HCT116 (cell line): ENCODE data around the gene RMI1. TPM values are rescaled to one million over a fixed set of nuclear protein-coding genes. Genes with fewer than 3 reads are reported as not detected.

Experiments
- ATAC-seq: fragments of 200-7000 bp; cut with Tn5 transposase; 2 replicates; pipeline ENCODE4 v1.9.1; 2020; ENCODE audit warnings: mild to moderate bottlenecking, moderate library complexity
- BruUV-seq: library from RNA; stranded (reverse); fragments of 400-500 nt; replicated peaks from 2 replicates; lab custom pipeline; 2021; lab: Mats Ljungman, UMichigan
- CTCF ChIA-PET: fragments of 300-600 bp; sonication (Branson Sonifier 250); formaldehyde crosslinking; loops from one replicate; lab custom pipeline; 2021; ENCODE audit warnings: antibody characterized with exemption; lab: Charles Lee
- POLR2A ChIA-PET: fragments of 300-600, 350-600 bp; sonication (Branson Sonifier 250); formaldehyde crosslinking; loops from one replicate; lab custom pipeline; 2021; ENCODE audit warnings: antibody characterized with exemption; lab: Charles Lee
- RAD21 ChIA-PET, 2 experiments: fragments of 300-600 bp; sonication (Branson Sonifier 250); formaldehyde crosslinking; loops; one replicate each; lab custom pipeline; 2023; ENCODE audit warnings: low total read pairs in 2 of 2; ENCODE audit not compliant: uncharacterized antibody in 2 of 2, unreplicated experiment in 2 of 2, low non-redundant PET in 1 of 2; lab: Charles Lee
- DNase-seq: peaks from one replicate; pipeline ENCODE4 v3.0.0-alpha.2; 2010; ENCODE audit warnings: low read depth, low spot score
- H2AFZ ChIP-seq: fragments of 200-600 bp; shearing (Covaris generic), sonication (generic); 2 replicates; pipeline ENCODE4 v1.6.1; 2017; ENCODE audit warnings: low read depth, mixed run types, mixed read lengths, antibody characterized with exemption, low read length; ENCODE audit not compliant: poor library complexity, severe bottlenecking
- H3K27ac ChIP-seq: 2 replicates; pipeline ENCODE4 v1.5.1; 2012; ENCODE audit warnings: low read depth, low read length
- H3K27me3 ChIP-seq: fragments of 200-600 bp; sonication (generic); 2 replicates; pipeline ENCODE4 v1.6.1; 2016; ENCODE audit warnings: mixed run types, low read length, mixed read lengths; ENCODE audit not compliant: insufficient read depth
- H3K36me3 ChIP-seq, 2 experiments: fragments of 200-500 bp in 1 of 2; fragments of 200-600 bp in 1 of 2; sonication (Bioruptor generic) in 1 of 2; sonication (generic) in 1 of 2; 2 replicates each; pipeline versions ENCODE4 v1.5.1 to v1.6.1; 2014 to 2016; ENCODE audit warnings: low read length in 2 of 2, inconsistent platforms in 1 of 2, mixed read lengths in 1 of 2, mixed run types in 1 of 2; ENCODE audit not compliant: insufficient read depth in 2 of 2, control insufficient read depth in 1 of 2
- H3K4me1 ChIP-seq, 2 experiments: fragments of 200-600 bp in 1 of 2; sonication (generic) in 1 of 2; 2 replicates each; pipeline versions ENCODE4 v1.5.1 to v1.6.1; 2012 to 2017; ENCODE audit warnings: low read length in 2 of 2, inconsistent platforms in 1 of 2, mild to moderate bottlenecking in 1 of 2, mixed read lengths in 1 of 2, mixed run types in 1 of 2, moderate library complexity in 1 of 2; ENCODE audit not compliant: insufficient read depth in 2 of 2, control insufficient read depth in 1 of 2
- H3K4me2 ChIP-seq: fragments of 200-600 bp; sonication (generic); 2 replicates; pipeline ENCODE4 v1.6.1; 2017; ENCODE audit warnings: mixed run types, low read length, mixed read lengths
- H3K4me3 ChIP-seq, 2 experiments: fragments of 200-600 bp in 1 of 2; sonication (generic) in 1 of 2; replicated peaks in 1 of 2; 2 replicates each; pipeline ENCODE4 v1.5.1; 2011 to 2016; ENCODE audit warnings: low read length in 2 of 2, control low read depth in 1 of 2, low read depth in 1 of 2, mild to moderate bottlenecking in 1 of 2, mixed read lengths in 1 of 2, mixed run types in 1 of 2
- H3K79me2 ChIP-seq: fragments of 200-600 bp; sonication (generic); 2 replicates; pipeline ENCODE4 v1.6.1; 2017; ENCODE audit warnings: mild to moderate bottlenecking, mixed run types, low read length, moderate library complexity, mixed read lengths; ENCODE audit not compliant: insufficient read depth
- H3K9ac ChIP-seq: fragments of 200-600 bp; sonication (generic); 2 replicates; pipeline ENCODE4 v1.6.1; 2016; ENCODE audit warnings: low read length, mixed read lengths
- H3K9me2 ChIP-seq: fragments of 200-600 bp; sonication (generic), shearing (Covaris generic); 2 replicates; pipeline ENCODE4 v1.6.1; 2017; ENCODE audit warnings: mixed run types, mild to moderate bottlenecking, moderate library complexity; ENCODE audit not compliant: insufficient read depth
- H3K9me3 ChIP-seq, 2 experiments: fragments of 200-500 bp in 1 of 2; fragments of 200-600 bp in 1 of 2; sonication (Bioruptor generic) in 1 of 2; sonication (generic) in 1 of 2; 2 replicates each; pipeline ENCODE4 v1.6.1; 2014 to 2017; ENCODE audit warnings: low read length in 2 of 2, mixed read lengths in 2 of 2, inconsistent platforms in 1 of 2, low read depth in 1 of 2, mild to moderate bottlenecking in 1 of 2, mixed run types in 1 of 2, moderate library complexity in 1 of 2; ENCODE audit not compliant: control insufficient read depth in 1 of 2, insufficient read depth in 1 of 2
- H4K20me1 ChIP-seq: fragments of 200-600 bp; sonication (generic), shearing (Covaris generic); 2 replicates; pipeline ENCODE4 v1.6.1; 2017; ENCODE audit warnings: mixed run types, mild to moderate bottlenecking, moderate library complexity; ENCODE audit not compliant: insufficient read depth
- CBX3 ChIP-seq: IDR thresholded peaks from 2 replicates; pipeline ENCODE4 v1.6.1; 2012; ENCODE audit warnings: low read depth
- CEBPB ChIP-seq: IDR thresholded peaks from 2 replicates; pipeline ENCODE4 v1.6.1; 2012; ENCODE audit warnings: low read depth
- CTCF ChIP-seq, 3 experiments: fragments of 200-600 bp in 1 of 3; sonication (generic) in 1 of 3; IDR thresholded peaks in 2 of 3; conservative IDR thresholded peaks in 1 of 3; 2 replicates each; pipeline ENCODE4 v1.5.1; 2012 to 2017; ENCODE audit warnings: low read depth in 2 of 3, low read length in 2 of 3, antibody characterized with exemption in 1 of 3, borderline replicate concordance in 1 of 3, control low read depth in 1 of 3, mild to moderate bottlenecking in 1 of 3, mixed read lengths in 1 of 3, mixed run types in 1 of 3, moderate library complexity in 1 of 3; ENCODE audit not compliant: insufficient read depth in 1 of 3
- EGR1 ChIP-seq: IDR thresholded peaks from 2 replicates; pipeline ENCODE4 v1.6.1; 2012; ENCODE audit warnings: low read depth
- ELF1 ChIP-seq: IDR thresholded peaks from 2 replicates; pipeline ENCODE4 v1.6.1; 2012; ENCODE audit warnings: low read depth, borderline replicate concordance
- EZH2 ChIP-seq: fragments of 200-600 bp; sonication (generic); IDR thresholded peaks from 2 replicates; pipeline ENCODE4 v1.6.1; 2017; ENCODE audit warnings: antibody characterized with exemption, mixed run types
- FOSL1 ChIP-seq: IDR thresholded peaks from 2 replicates; pipeline ENCODE4 v1.6.1; 2012; ENCODE audit warnings: low read depth
- JUND ChIP-seq: IDR thresholded peaks from 2 replicates; pipeline ENCODE4 v1.6.1; 2012
- POLR2A ChIP-seq: IDR thresholded peaks from 2 replicates; pipeline ENCODE4 v1.7.0; 2011; ENCODE audit warnings: borderline replicate concordance; ENCODE audit not compliant: insufficient read depth, insufficient read length; ENCODE audit errors: extremely low read depth
- SIN3A ChIP-seq: IDR thresholded peaks from 2 replicates; pipeline ENCODE4 v1.6.1; 2012; ENCODE audit warnings: low read depth
- YY1 ChIP-seq: IDR thresholded peaks from 2 replicates; pipeline ENCODE4 v1.6.1; 2011; ENCODE audit warnings: low read length, low read depth, moderate library complexity, mild to moderate bottlenecking; ENCODE audit not compliant: insufficient replicate concordance; ENCODE audit errors: extremely low read depth
- ZBTB33 ChIP-seq: IDR thresholded peaks from 2 replicates; pipeline ENCODE4 v1.6.1; 2011; ENCODE audit warnings: mild to moderate bottlenecking, low read length, moderate library complexity; ENCODE audit not compliant: insufficient replicate concordance; ENCODE audit errors: extremely low read depth
- intact Hi-C: fragments of 100-400 bp; cut with micrococcal nuclease; formaldehyde crosslinking; loops from 2 replicates; pipeline ENCODE4 v1.10.0; 2022
- total RNA-seq: library from RNA; stranded (reverse); gene quantifications from one replicate; pipeline ENCODE4 v1.2.1, GENCODE V29; 2021; ENCODE audit not compliant: unreplicated experiment
- TF ChIP-seq, protein P1 (sequence below): IDR thresholded peaks from 2 replicates; pipeline ENCODE4 v1.6.1; 2012
- TF ChIP-seq, protein P2 (sequence below): IDR thresholded peaks from 2 replicates; pipeline ENCODE4 v1.6.1; 2012; ENCODE audit warnings: low read depth
- TF ChIP-seq, protein P3 (sequence below): IDR thresholded peaks from 2 replicates; pipeline ENCODE4 v1.6.1; 2012

RMI1 gene
- total RNA-seq, 1 experiment from 2014 or later: 26.8 TPM

DNA sequence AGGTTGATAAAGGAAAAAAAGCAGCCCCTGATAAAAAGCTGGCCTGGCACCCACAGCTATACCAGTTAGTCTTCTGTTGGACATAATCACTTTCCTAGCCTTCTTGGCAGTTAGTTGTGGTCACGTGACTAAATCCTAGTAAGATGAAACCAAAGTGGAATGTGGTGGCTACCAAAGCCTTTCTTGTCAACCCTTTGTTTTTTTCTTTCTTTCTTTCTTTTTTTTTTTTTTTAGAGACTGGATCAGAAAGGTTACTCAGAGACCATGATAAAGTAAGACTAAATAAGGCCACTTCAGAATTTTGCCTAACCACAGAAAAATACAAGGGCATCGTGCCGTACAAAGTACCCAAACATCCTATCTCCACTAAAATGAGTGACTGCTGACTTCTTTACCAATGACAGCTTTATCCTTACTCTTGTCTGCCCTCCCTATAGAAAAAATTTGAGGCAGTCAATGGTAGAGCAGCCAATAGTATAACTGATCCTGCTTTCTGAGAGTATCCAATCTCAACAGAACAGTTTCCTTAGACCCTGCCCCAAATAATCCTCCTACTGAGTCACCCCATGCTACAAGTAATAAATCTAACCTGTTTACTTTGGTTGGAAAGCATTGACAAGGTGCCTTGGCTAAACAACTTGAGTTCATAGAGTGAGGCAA is 45.2 kb upstream of the RMI1 start:
- Histone ChIP-seq H3K9me3 (no peaks in the 10 kb centered on the region), H2AFZ (peak overlapping the region; percentile 71), H3K4me2 (no peak overlapping the region), H3K4me3 (no peak overlapping the region), H3K27me3 (no peaks in the 10 kb centered on the region), H3K27ac (no peak overlapping the region), H3K4me1 (peaks cover 7 to 13% of the 10 kb centered on the region in 2 experiments; a peak in 3 of 4 replicates), H3K36me3 (no peaks in the 10 kb centered on the region), H3K79me2 (no peaks in the 10 kb centered on the region), H3K9ac (no peak overlapping the region), H4K20me1 (no peaks in the 10 kb centered on the region), H3K9me2 (no peaks in the 10 kb centered on the region)
- no TSS peak for BruUV-seq
- TF ChIP-seq CTCF (IDR thresholded peaks at IDR 0.05 in 2 of 3, conservative IDR thresholded peaks at IDR 0.05 in 1 of 3; ENCODE audit: borderline replicate concordance in 1 of 3, insufficient read depth in 1 of 3, low read depth in 2 of 3, low read length in 2 of 3) (no peak), SIN3A (no peak), POLR2A (no peak), EGR1 (no peak), EZH2 (no peak), CBX3 (no peak), ELF1 (no peak), YY1 (no peak), FOSL1 (no peak), ZBTB33 (no peak), JUND (no peak), CEBPB (no peak)
- TF ChIP-seq, protein P1, sequence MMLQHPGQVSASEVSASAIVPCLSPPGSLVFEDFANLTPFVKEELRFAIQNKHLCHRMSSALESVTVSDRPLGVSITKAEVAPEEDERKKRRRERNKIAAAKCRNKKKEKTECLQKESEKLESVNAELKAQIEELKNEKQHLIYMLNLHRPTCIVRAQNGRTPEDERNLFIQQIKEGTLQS: no peak
- TF ChIP-seq, protein P2, sequence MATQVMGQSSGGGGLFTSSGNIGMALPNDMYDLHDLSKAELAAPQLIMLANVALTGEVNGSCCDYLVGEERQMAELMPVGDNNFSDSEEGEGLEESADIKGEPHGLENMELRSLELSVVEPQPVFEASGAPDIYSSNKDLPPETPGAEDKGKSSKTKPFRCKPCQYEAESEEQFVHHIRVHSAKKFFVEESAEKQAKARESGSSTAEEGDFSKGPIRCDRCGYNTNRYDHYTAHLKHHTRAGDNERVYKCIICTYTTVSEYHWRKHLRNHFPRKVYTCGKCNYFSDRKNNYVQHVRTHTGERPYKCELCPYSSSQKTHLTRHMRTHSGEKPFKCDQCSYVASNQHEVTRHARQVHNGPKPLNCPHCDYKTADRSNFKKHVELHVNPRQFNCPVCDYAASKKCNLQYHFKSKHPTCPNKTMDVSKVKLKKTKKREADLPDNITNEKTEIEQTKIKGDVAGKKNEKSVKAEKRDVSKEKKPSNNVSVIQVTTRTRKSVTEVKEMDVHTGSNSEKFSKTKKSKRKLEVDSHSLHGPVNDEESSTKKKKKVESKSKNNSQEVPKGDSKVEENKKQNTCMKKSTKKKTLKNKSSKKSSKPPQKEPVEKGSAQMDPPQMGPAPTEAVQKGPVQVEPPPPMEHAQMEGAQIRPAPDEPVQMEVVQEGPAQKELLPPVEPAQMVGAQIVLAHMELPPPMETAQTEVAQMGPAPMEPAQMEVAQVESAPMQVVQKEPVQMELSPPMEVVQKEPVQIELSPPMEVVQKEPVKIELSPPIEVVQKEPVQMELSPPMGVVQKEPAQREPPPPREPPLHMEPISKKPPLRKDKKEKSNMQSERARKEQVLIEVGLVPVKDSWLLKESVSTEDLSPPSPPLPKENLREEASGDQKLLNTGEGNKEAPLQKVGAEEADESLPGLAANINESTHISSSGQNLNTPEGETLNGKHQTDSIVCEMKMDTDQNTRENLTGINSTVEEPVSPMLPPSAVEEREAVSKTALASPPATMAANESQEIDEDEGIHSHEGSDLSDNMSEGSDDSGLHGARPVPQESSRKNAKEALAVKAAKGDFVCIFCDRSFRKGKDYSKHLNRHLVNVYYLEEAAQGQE: no peak
- TF ChIP-seq, protein P3, sequence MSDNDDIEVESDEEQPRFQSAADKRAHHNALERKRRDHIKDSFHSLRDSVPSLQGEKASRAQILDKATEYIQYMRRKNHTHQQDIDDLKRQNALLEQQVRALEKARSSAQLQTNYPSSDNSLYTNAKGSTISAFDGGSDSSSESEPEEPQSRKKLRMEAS: no peak
- DNase-seq: no peak
- POLR2A ChIA-PET: interaction anchor here (0.7 to 1.2 kb wide), 3 partner anchors 45 to 343 kb away, joined by 3 read pairs; partner anchors contain the start of gene HNRNPK
- intact Hi-C loops: loop anchor here (10.0 kb wide), 2 partner anchors 459 to 1209 kb away; no protein-coding TSS in a partner anchor
- RAD21 ChIA-PET: no interaction called here
- no peak for ATAC-seq
- CTCF ChIA-PET: interaction anchor here (1.0 to 1.3 kb wide), 3 partner anchors 14 to 462 kb away, joined by 3 to 6 read pairs (median 6); partner anchors contain the start of gene KIF27
